Measurements from ENCODE around the gene SUZ12.
"Not testable (repeated sequence)": the region's sequence is repeated elsewhere in the genome, so short reads cannot be mapped to it uniquely, and the experiment has no call there.

SUZ12 gene

GRCh38 chr17:32042266-32042665 lies 105.5 kb downstream of the SUZ12 start:
- DNase-seq = not testable (repeated sequence)

DNA sequence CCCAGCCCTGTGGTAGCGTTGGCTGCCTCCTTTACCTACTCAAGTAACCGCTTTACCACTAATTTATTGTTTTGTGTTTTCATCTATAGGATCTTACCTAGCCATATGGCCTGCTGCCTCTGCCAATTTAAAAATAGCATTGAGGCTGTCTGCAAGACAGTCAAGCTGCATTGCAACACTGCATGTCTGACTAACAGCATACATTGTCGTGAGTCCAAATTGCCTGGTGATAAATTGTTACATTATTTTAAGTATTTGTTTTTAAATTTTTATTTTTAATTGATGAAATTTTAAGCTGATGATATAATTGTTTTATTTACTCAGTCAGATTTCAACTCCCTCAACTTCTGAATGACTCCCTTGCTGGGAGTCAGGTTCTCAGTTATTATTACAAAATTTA lies 108.8 kb downstream of the SUZ12 start:
- DNase-seq = not testable (repeated sequence)

- not testable (repeated sequence) for DNase-seq
Observed at GRCh38 chr17:32047663-32048062, 110.9 kb downstream of the SUZ12 start.
